Body of pancreas (tissue), 4 donors: ENCODE measurements around the gene ATF2.

ENCODE experiments used
- POLR2A ChIP-seq, 3 donors: fragments of 450-650 bp; IDR thresholded peaks; one replicate each; pipeline ENCODE4 v1.6.1; 2016; ENCODE audit warnings: antibody characterized with exemption in 3 of 3, mild to moderate bottlenecking in 2 of 3
- TF ChIP-seq, protein P1 (sequence below), 7 experiments: fragments of 450-650 bp in 4 of 7; fragments of 200-600 bp in 3 of 7; sonication (generic) in 3 of 7; IDR thresholded peaks; one replicate each; pipeline ENCODE4 v1.5.1; 2016 to 2019; ENCODE audit warnings: antibody characterized with exemption in 7 of 7

DNA sequence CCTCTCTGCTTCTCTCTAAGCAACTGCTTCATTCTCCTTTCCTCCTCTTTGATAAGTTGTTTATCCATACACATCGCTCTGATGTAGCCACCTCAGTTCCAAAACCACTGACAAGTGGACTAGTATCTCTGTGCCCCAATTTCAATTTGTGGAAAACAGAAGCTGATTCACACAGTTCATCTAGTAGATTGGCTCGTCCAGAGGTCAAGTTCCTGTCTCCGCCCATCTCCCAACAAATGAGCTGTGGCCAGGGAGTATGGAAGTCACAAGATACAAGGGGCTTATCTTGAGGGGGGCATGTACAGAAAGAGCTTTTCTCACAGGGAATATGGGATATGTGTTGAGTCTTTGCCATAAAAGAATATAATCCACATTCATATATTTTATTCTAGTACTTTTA lies 145.1 kb downstream of the ATF2 start:
- TF ChIP-seq, protein P1, sequence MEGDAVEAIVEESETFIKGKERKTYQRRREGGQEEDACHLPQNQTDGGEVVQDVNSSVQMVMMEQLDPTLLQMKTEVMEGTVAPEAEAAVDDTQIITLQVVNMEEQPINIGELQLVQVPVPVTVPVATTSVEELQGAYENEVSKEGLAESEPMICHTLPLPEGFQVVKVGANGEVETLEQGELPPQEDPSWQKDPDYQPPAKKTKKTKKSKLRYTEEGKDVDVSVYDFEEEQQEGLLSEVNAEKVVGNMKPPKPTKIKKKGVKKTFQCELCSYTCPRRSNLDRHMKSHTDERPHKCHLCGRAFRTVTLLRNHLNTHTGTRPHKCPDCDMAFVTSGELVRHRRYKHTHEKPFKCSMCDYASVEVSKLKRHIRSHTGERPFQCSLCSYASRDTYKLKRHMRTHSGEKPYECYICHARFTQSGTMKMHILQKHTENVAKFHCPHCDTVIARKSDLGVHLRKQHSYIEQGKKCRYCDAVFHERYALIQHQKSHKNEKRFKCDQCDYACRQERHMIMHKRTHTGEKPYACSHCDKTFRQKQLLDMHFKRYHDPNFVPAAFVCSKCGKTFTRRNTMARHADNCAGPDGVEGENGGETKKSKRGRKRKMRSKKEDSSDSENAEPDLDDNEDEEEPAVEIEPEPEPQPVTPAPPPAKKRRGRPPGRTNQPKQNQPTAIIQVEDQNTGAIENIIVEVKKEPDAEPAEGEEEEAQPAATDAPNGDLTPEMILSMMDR (IDR thresholded peaks at IDR 0.05) = no peak
- TF ChIP-seq POLR2A (IDR thresholded peaks at IDR 0.05) = no peak
